GM12878 (cell line): ENCODE data around the gene SLC18A3. TPM values are rescaled to one million over a fixed set of nuclear protein-coding genes. Genes with fewer than 3 reads are reported as not detected.

Experiments
- ATAC-seq: fragments of 200-7000 bp; cut with Tn5 transposase; 3 replicates; pipeline ENCODE4 v1.9.1; 2020; ENCODE audit warnings: mild to moderate bottlenecking, moderate library complexity
- BruUV-seq: library from RNA; stranded (reverse); fragments of 400-500 nt; replicated peaks from 2 replicates; lab custom pipeline; 2021; lab: Mats Ljungman, UMichigan
- CTCF ChIA-PET: fragments of 300-600 bp; sonication (Branson Sonifier 250); formaldehyde crosslinking; extraction: SDS; loops from one replicate; lab custom pipeline; 2021; ENCODE audit warnings: inconsistent platforms; lab: Yijun Ruan, JAX
- POLR2A ChIA-PET: fragments of 350-600 bp; formaldehyde crosslinking; extraction: SDS; loops from one replicate; lab custom pipeline; 2021; ENCODE audit warnings: inconsistent platforms; lab: Charles Lee
- RAD21 ChIA-PET: fragments of 300-600 bp; sonication (Branson Sonifier 250); formaldehyde crosslinking; loops from one replicate; lab custom pipeline; 2023; ENCODE audit warnings: antibody characterized with exemption; ENCODE audit not compliant: unreplicated experiment; lab: Charles Lee
- SMC1A ChIA-PET: fragments of 300-600 bp; sonication (Branson Sonifier 250); formaldehyde crosslinking; loops from one replicate; lab custom pipeline; 2023; ENCODE audit not compliant: unreplicated experiment, uncharacterized antibody; lab: Charles Lee
- DNase-seq: peaks from one replicate; pipeline ENCODE4 v3.0.0-alpha.2; 2011; ENCODE audit warnings: low read depth, low spot score
- FAIRE-seq: peaks from 3 replicates; lab custom pipeline; 2011; peaks lifted over from hg19 to GRCh38; lab: Jason Lieb, UNC
- H2AFZ ChIP-seq: 2 replicates; pipeline ENCODE4 v1.6.0; 2011; ENCODE audit warnings: low read depth, low read length, control low read depth; ENCODE audit not compliant: control insufficient read depth
- H3K27ac ChIP-seq: 2 replicates; pipeline ENCODE4 v1.5.1; 2011; ENCODE audit warnings: control low read depth; ENCODE audit not compliant: control insufficient read depth, insufficient read depth
- H3K27me3 ChIP-seq, 2 experiments: replicated peaks in 1 of 2; 2 replicates each; pipeline versions ENCODE4 v1.6.0 to v1.6.1; 2011; ENCODE audit warnings: low read length in 1 of 2; ENCODE audit not compliant: control insufficient read depth in 2 of 2, insufficient read depth in 2 of 2
- H3K36me3 ChIP-seq, 2 experiments: 2 replicates each; pipeline ENCODE4 v1.5.1; 2011; ENCODE audit warnings: low read length in 1 of 2; ENCODE audit not compliant: control insufficient read depth in 2 of 2, insufficient read depth in 2 of 2
- H3K4me1 ChIP-seq: 2 replicates; pipeline ENCODE4 v1.6.1; 2011; ENCODE audit warnings: mild to moderate bottlenecking, low read length, moderate library complexity, mixed read lengths; ENCODE audit not compliant: control insufficient read depth, insufficient read depth
- H3K4me2 ChIP-seq: 2 replicates; pipeline ENCODE4 v1.6.0; 2011; ENCODE audit warnings: control low read depth; ENCODE audit not compliant: control insufficient read depth, insufficient read depth
- H3K4me3 ChIP-seq: fragments of 200-600 bp; sonication (generic); 2 replicates; pipeline ENCODE4 v1.5.1; 2016
- H3K79me2 ChIP-seq: 2 replicates; pipeline ENCODE4 v1.6.0; 2011; ENCODE audit warnings: low read length; ENCODE audit not compliant: control insufficient read depth, insufficient read depth
- H3K9ac ChIP-seq: 2 replicates; pipeline ENCODE4 v1.8.0; 2011; ENCODE audit warnings: low read length, control low read depth, mixed read lengths; ENCODE audit not compliant: control insufficient read depth, insufficient read depth
- H3K9me3 ChIP-seq: replicated peaks from 3 replicates; pipeline ENCODE4 v1.5.1; 2011; ENCODE audit warnings: mild to moderate bottlenecking, low read length; ENCODE audit not compliant: control insufficient read depth, insufficient read depth
- H4K20me1 ChIP-seq: 2 replicates; pipeline ENCODE4 v1.6.0; 2011; ENCODE audit not compliant: control insufficient read depth, insufficient read depth
- FOS ChIP-seq: IDR thresholded peaks from 3 replicates; pipeline ENCODE4 v1.6.1; 2011; ENCODE audit warnings: borderline replicate concordance; ENCODE audit not compliant: insufficient read length; ENCODE audit errors: extremely low read depth
- FOXM1 ChIP-seq: IDR thresholded peaks from 2 replicates; pipeline ENCODE4 v1.6.1; 2012; ENCODE audit warnings: low read depth, mild to moderate bottlenecking, inconsistent platforms, low read length, moderate library complexity
- HDGF ChIP-seq: fragments of 450-650 bp; IDR thresholded peaks from 2 replicates; pipeline ENCODE4 v1.6.1; 2016; ENCODE audit warnings: antibody characterized with exemption
- RAD21 ChIP-seq: IDR thresholded peaks from 2 replicates; pipeline ENCODE4 v1.6.1; 2011; ENCODE audit warnings: mild to moderate bottlenecking, low read depth, low read length, moderate library complexity; ENCODE audit not compliant: insufficient read depth
- SREBF2 ChIP-seq: IDR thresholded peaks from 2 replicates; pipeline ENCODE4 v1.6.1; 2012; ENCODE audit warnings: mild to moderate bottlenecking, low read length
- WGBS: methylation state at CpG from one replicate; pipeline ENCODE4 v1.1.6; 2016; ENCODE audit warnings: low lambda C conversion rate; ENCODE audit not compliant: insufficient replicate concordance, insufficient coverage; ENCODE audit errors: missing lambda C conversion rate; 5-methylcytosine and 5-hydroxymethylcytosine counted together
- in situ Hi-C: fragments of 300-500 bp; cut with MboI; formaldehyde crosslinking; loops from 9 replicates; pipeline ENCODE4 v1.14.3; 2018; ENCODE audit warnings: mixed read lengths
- intact Hi-C: fragments of 100-400 bp; cut with micrococcal nuclease; formaldehyde crosslinking; loops from one replicate; pipeline ENCODE4 v1.14.2; 2022; ENCODE audit not compliant: unreplicated experiment
- polyA plus RNA-seq, 11 experiments: library from polyadenylated mRNA; depleted of rRNA in 4 of 11; unstranded in 6 of 11; stranded (reverse) in 5 of 11; fragments of >200 nt; fragmentation: Nextera tagmentation in 4 of 11; fragmentation: Illumina TruSeq in 1 of 11; extraction: Ambion mirVana in 4 of 11; extraction: Trizol in 1 of 11; gene quantifications; 1 replicate in 1 of 11; 2 replicates in 10 of 11; pipeline versions ENCODE4 v1.2.1 to v1.2.3, GENCODE V29; 2011 to 2016; ENCODE audit warnings: inconsistent platforms in 2 of 11, missing spikeins in 2 of 11, low read depth in 1 of 11
- total RNA-seq, 4 experiments: library from RNA; depleted of rRNA in 3 of 4; stranded (reverse); fragments of >200 nt in 3 of 4; fragmentation: Illumina TruSeq in 1 of 4; extraction: Trizol in 1 of 4; gene quantifications; 2 replicates each; pipeline versions ENCODE4 v1.2.1 to v1.2.3, GENCODE V29; 2013 to 2021
- TF ChIP-seq, protein P1 (sequence below): fragments of 450-650 bp; IDR thresholded peaks from 2 replicates; pipeline ENCODE4 v1.6.1; 2017; ENCODE audit warnings: mild to moderate bottlenecking
- TF ChIP-seq, protein P2 (sequence below): fragments of 450-650 bp; IDR thresholded peaks from 2 replicates; pipeline ENCODE4 v1.6.1; 2018; ENCODE audit warnings: mild to moderate bottlenecking, low read depth, moderate library complexity; ENCODE audit not compliant: partially characterized antibody

SLC18A3 gene
- total and polyA plus RNA-seq, 10 of the 15 experiments (the other 5 are each of a cell fraction or from before 2014, with no cell fraction given): not detected

GRCh38 chr10:49624629-49625028 lies 14.5 kb downstream of the SLC18A3 start:
- TF ChIP-seq HDGF (no peak), SREBF2 (no peak), FOS (no peak), RAD21 (no peak), FOXM1 (no peak)
- TF ChIP-seq, protein P1, sequence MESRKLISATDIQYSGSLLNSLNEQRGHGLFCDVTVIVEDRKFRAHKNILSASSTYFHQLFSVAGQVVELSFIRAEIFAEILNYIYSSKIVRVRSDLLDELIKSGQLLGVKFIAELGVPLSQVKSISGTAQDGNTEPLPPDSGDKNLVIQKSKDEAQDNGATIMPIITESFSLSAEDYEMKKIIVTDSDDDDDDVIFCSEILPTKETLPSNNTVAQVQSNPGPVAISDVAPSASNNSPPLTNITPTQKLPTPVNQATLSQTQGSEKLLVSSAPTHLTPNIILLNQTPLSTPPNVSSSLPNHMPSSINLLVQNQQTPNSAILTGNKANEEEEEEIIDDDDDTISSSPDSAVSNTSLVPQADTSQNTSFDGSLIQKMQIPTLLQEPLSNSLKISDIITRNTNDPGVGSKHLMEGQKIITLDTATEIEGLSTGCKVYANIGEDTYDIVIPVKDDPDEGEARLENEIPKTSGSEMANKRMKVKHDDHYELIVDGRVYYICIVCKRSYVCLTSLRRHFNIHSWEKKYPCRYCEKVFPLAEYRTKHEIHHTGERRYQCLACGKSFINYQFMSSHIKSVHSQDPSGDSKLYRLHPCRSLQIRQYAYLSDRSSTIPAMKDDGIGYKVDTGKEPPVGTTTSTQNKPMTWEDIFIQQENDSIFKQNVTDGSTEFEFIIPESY: no peak
- TF ChIP-seq, protein P2, sequence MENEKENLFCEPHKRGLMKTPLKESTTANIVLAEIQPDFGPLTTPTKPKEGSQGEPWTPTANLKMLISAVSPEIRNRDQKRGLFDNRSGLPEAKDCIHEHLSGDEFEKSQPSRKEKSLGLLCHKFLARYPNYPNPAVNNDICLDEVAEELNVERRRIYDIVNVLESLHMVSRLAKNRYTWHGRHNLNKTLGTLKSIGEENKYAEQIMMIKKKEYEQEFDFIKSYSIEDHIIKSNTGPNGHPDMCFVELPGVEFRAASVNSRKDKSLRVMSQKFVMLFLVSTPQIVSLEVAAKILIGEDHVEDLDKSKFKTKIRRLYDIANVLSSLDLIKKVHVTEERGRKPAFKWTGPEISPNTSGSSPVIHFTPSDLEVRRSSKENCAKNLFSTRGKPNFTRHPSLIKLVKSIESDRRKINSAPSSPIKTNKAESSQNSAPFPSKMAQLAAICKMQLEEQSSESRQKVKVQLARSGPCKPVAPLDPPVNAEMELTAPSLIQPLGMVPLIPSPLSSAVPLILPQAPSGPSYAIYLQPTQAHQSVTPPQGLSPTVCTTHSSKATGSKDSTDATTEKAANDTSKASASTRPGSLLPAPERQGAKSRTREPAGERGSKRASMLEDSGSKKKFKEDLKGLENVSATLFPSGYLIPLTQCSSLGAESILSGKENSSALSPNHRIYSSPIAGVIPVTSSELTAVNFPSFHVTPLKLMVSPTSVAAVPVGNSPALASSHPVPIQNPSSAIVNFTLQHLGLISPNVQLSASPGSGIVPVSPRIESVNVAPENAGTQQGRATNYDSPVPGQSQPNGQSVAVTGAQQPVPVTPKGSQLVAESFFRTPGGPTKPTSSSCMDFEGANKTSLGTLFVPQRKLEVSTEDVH: no peak
- no peak overlapping the region for H3K9ac ChIP-seq
- ChIA-PET SMC1A (no interaction called here), CTCF (no interaction called here), RAD21 (no interaction called here), POLR2A (no interaction called here)
- intact Hi-C loops: no loop called here
- no peak for ATAC-seq
- no peaks in the 10 kb centered on the region for H3K4me1 ChIP-seq
- H3K9me3 ChIP-seq: no peaks in the 10 kb centered on the region
- no peak for DNase-seq
- no peak overlapping the region for H3K4me2 ChIP-seq
- H2AFZ ChIP-seq: no peak overlapping the region
- no TSS peak for BruUV-seq
- no peak overlapping the region for H3K27ac ChIP-seq
- no peak overlapping the region for H3K4me3 ChIP-seq
- FAIRE-seq: no peak
- no peaks in the 10 kb centered on the region for H3K36me3 ChIP-seq
- WGBS: 2% methylated on average over 5 of the region's 5 CpGs
- in situ Hi-C loops: no loop called here
- no peaks in the 10 kb centered on the region for H3K79me2 ChIP-seq
- H4K20me1 ChIP-seq: no peaks in the 10 kb centered on the region
- H3K27me3 ChIP-seq: no peaks in the 10 kb centered on the region; a peak in 2 of 4 replicates
